ENCODE results near the gene MDC1. TPM values are rescaled to one million over a fixed set of nuclear protein-coding genes. Genes with fewer than 3 reads are reported as not detected.

Gene MDC1
- total RNA-seq, 1 experiment from 2014 or later, result 66.6 TPM

DNA sequence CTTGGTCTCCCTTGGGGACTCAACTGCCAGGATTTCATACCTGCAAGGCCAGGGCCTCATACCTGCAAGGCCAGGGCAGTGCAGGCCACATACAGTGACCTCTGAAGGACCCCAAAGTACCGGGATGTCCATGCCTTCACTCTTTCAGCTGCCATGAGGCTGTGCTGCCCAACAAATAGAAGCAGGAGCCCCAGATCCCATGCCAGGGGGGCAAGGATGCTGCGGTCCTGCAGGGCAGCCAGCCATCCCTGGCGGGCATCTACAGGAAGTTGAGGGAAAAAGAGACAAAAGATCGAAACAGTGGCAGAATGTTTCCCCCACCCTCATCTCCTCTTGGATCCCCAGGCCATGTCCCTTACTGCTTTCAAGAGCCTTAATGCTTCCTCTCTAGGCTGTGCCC lies 27.1 kb downstream of the MDC1 start:
- no peak for DNase-seq
- peaks cover 55% of the 10 kb centered on the region for H3K36me3 Mint-ChIP-seq (ENCODE audit: insufficient read depth, unreplicated experiment)
- intact Hi-C loops (cut with micrococcal nuclease; ENCODE audit: unreplicated experiment), result no loop called here
- no peaks in the 10 kb centered on the region for H3K9me3 Mint-ChIP-seq (ENCODE audit: low read depth, unreplicated experiment)
- peak overlapping the region; percentile 19 for H3K27ac Mint-ChIP-seq (ENCODE audit: unreplicated experiment)
- CTCF ChIA-PET, result interaction anchor here (1.2 kb wide), 1 partner anchor 11 kb away, joined by 3 read pairs; no protein-coding TSS in a partner anchor
- H3K4me3 Mint-ChIP-seq (ENCODE audit: low read depth, unreplicated experiment), result peak overlapping the region; percentile 74
- TF ChIP-seq, protein P1, sequence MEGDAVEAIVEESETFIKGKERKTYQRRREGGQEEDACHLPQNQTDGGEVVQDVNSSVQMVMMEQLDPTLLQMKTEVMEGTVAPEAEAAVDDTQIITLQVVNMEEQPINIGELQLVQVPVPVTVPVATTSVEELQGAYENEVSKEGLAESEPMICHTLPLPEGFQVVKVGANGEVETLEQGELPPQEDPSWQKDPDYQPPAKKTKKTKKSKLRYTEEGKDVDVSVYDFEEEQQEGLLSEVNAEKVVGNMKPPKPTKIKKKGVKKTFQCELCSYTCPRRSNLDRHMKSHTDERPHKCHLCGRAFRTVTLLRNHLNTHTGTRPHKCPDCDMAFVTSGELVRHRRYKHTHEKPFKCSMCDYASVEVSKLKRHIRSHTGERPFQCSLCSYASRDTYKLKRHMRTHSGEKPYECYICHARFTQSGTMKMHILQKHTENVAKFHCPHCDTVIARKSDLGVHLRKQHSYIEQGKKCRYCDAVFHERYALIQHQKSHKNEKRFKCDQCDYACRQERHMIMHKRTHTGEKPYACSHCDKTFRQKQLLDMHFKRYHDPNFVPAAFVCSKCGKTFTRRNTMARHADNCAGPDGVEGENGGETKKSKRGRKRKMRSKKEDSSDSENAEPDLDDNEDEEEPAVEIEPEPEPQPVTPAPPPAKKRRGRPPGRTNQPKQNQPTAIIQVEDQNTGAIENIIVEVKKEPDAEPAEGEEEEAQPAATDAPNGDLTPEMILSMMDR (IDR thresholded peaks at IDR 0.05; ENCODE audit: unreplicated experiment), result no peak
- BruUV-seq (replicated peaks), result no TSS peak
- peaks cover 69% of the 10 kb centered on the region for H3K4me1 Mint-ChIP-seq (ENCODE audit: low read depth, unreplicated experiment)
- H3K27me3 Mint-ChIP-seq (ENCODE audit: unreplicated experiment), result no peaks in the 10 kb centered on the region

DNA sequence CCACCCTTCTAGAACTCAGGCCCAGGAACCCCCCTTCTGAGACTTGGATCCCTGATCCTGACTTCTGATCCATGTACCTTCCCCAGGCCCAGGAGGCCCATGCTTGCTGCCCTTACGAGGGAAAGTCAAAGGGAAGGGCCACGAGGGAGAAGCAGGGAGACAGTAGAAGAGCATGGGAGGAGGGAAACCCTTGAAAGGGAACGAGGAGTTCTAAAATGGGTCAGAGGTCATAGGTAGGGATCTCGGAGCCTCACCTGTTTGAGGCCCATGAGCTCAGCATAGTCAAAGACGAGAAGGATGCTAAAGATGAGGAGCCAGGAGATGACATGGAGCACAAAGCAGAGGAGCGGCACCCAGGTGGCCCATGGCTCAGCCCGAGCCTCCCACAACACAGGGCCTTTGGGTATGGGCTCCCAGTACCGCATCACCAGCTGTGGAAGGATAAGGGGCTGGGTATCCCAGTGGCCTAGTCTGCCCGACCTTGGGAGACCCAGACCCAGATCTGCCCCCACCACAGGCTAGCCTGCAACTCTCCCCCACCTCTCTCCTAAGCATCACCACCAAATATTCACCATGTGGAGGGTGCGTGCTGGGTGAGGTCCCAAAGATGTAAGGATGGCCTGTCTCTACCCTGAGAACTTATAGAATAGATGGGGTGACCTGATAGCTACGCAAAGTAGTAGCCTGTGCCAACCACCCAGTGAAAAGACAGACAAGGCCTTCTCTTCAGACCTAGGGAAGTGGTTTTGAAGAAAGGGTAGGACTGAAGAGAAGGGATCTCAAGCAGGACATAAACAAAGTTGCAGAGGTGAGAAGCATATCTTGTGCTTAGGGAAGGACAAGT lies 27.8 kb downstream of the MDC1 start:
- intact Hi-C loops (cut with micrococcal nuclease; ENCODE audit: unreplicated experiment), result no loop called here
- Mint-ChIP-seq H3K4me1 (ENCODE audit: low read depth, unreplicated experiment) (peaks cover 72% of the 10 kb centered on the region), H3K27ac (ENCODE audit: unreplicated experiment) (no peak overlapping the region), H3K9me3 (ENCODE audit: low read depth, unreplicated experiment) (no peaks in the 10 kb centered on the region), H3K36me3 (ENCODE audit: insufficient read depth, unreplicated experiment) (peaks cover 56% of the 10 kb centered on the region), H3K27me3 (ENCODE audit: unreplicated experiment) (no peaks in the 10 kb centered on the region), H3K4me3 (ENCODE audit: low read depth, unreplicated experiment) (no peak overlapping the region)
- no peak for DNase-seq
- BruUV-seq (replicated peaks), result no TSS peak
- TF ChIP-seq, protein P1 (IDR thresholded peaks at IDR 0.05; ENCODE audit: unreplicated experiment), result no peak
- CTCF ChIA-PET, result interaction anchor here (2.8 kb wide), 1 partner anchor 10 kb away, joined by 7 read pairs; no protein-coding TSS in a partner anchor

DNA sequence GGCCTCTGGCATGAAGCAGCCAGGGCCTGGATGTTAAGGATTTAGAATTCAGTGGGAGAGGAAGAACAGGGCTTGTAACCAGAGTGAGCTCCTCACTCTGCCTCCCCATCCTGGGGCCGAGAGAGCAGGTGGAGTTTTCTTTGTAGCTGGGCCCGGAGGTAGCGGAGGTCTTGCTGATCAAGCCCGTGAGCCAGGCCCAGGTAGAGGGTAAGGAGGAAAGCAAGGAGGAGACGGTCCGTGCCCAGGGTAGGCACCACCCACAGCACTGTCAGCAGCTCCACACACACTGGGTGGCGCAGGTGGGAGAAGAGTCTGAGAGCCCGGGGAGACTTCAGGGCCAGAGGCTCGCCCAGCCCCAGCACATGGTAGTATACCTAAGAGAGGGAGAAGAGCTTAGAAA lies 28.5 kb downstream of the MDC1 start:
- Mint-ChIP-seq H3K27ac (ENCODE audit: unreplicated experiment) (no peak overlapping the region), H3K36me3 (ENCODE audit: insufficient read depth, unreplicated experiment) (peaks cover 56% of the 10 kb centered on the region), H3K27me3 (ENCODE audit: unreplicated experiment) (no peaks in the 10 kb centered on the region), H3K4me1 (ENCODE audit: low read depth, unreplicated experiment) (peaks cover 79% of the 10 kb centered on the region), H3K4me3 (ENCODE audit: low read depth, unreplicated experiment) (peak overlapping the region; percentile 78), H3K9me3 (ENCODE audit: low read depth, unreplicated experiment) (no peaks in the 10 kb centered on the region)
- CTCF ChIA-PET, result interaction anchor here (2.8 kb wide), 1 partner anchor 9 kb away, joined by 7 read pairs; no protein-coding TSS in a partner anchor
- TF ChIP-seq, protein P1 (IDR thresholded peaks at IDR 0.05; ENCODE audit: unreplicated experiment), result no peak
- DNase-seq, result no peak
- no TSS peak for BruUV-seq (replicated peaks)
- intact Hi-C loops (cut with micrococcal nuclease; ENCODE audit: unreplicated experiment), result no loop called here

DNA sequence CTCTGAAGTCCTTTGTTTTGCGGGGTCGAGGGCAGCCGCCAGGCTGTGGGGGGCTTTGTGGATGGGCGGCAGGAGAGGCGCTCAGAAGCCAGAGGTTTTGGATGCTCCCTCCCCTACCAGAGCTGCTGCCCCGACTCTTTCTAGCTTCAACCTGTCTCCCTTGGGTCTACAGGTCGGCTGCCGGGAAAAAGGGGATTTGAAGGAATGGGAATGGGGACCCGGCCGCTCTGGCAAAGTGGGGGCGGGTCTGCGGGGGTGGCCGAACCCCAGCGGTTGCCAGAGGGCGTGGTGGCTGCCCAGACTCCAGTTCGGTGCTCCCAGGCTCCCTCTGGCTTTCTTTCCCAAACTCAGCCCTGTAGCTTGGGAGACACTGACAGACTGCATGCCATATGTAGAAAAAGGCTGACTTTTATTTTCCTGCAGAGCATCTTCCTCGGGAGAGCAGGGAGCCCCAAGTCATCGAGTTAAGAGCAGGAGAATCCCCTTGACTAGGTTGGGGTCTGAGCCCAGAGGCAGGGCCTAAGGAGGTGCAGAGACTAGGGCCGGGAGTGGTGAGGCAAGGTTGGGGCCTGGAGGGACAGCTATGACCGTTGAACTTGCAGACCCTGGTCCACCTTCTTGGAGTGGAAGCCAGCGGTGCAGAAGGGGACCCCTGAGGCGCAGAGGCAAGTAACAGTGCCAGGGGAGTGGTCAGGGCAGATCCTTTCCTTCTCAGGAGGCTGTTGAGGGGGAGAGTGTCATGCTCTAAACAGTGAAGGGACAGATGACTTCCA lies 29.2 kb downstream of the MDC1 start:
- intact Hi-C loops (cut with micrococcal nuclease; ENCODE audit: unreplicated experiment), result no loop called here
- Mint-ChIP-seq H3K36me3 (ENCODE audit: insufficient read depth, unreplicated experiment) (peaks cover 62% of the 10 kb centered on the region), H3K9me3 (ENCODE audit: low read depth, unreplicated experiment) (no peaks in the 10 kb centered on the region), H3K4me1 (ENCODE audit: low read depth, unreplicated experiment) (peaks cover 86% of the 10 kb centered on the region), H3K27ac (ENCODE audit: unreplicated experiment) (peak overlapping the region; percentile 62), H3K4me3 (ENCODE audit: low read depth, unreplicated experiment) (peak overlapping the region; percentile 78), H3K27me3 (ENCODE audit: unreplicated experiment) (no peaks in the 10 kb centered on the region)
- BruUV-seq (replicated peaks), result TSS peak; percentile 70
- TF ChIP-seq, protein P1 (IDR thresholded peaks at IDR 0.05; ENCODE audit: unreplicated experiment), result no peak
- peak; percentile 39 for DNase-seq
- CTCF ChIA-PET, result interaction anchor here (0.6 to 2.8 kb wide), 4 partner anchors 9 to 41 kb away, joined by 3 to 7 read pairs (median 6); no protein-coding TSS in a partner anchor
